ENCODE measurements around the gene CA5B.
"Not testable (repeated sequence)": the region's sequence is repeated elsewhere in the genome, so short reads cannot be mapped to it uniquely, and the experiment has no call there.

The CA5B gene

DNA sequence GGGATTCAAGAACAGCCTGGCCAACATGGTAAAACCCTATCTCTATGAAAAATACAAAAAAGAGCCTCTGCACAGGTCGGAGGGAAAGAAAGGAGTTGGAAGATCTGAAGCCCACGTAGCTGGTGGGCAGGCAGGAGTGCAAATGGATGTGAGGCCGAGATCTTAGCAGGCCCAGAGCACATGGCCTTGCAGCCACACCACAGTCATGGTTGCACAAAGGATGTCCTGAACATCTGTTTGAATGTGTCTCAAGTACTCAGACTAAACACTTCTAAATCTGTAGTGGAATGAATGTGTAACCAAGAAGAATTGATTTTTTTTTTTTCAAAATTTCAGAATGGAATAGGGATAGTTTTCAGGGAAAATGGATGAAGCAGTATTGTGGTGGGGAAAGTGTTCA, 10.8 kb downstream of the CA5B start:
- no peak for DNase-seq

DNA sequence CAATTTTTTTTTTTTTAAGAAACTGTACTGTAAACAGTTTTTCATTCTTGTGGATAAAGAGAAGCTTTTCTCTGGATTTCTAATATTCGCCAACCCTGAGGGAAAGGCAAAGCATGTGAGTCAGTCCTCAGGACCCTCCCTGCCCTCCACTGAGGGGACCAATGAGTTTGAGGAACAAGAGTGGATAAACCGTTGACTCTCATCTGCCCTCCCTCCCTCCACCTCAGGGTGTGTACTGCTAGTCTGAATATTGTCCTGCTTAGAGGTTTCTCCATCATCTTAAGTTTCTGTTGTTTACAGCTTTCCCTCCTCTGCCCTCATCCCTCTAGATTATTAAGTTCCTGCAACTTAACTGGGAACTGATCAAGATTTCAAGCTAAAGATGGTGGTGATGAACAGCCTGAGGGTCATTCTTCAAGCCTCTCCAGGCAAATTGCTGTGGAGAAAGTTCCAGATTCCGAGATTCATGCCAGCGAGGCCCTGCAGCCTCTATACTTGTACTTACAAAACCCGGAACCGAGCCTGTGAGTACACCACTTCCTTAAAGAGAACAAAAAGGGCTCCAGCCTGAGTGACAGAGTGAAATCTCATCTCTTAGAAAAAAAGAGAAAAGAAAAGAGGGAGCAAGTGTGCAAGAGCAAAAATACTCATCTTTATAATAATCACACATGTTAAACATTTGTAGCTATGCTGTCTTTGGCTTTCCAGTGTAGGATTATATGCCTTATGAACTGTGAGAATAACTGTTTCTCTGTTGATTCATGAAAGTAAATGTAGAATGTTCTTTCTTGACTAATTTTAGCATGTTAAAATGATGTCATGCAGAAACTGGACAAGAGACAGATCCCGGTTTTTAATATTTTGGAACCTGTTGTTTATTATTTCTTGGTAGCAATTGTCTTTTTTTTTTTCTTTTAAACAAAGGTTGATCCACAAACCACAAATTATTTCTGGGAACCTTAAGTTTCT, 11.9 kb downstream of the CA5B start:
- DNase-seq = peak in 12 of 51 donors; percentile 0 to 4 (median 1)

DNA sequence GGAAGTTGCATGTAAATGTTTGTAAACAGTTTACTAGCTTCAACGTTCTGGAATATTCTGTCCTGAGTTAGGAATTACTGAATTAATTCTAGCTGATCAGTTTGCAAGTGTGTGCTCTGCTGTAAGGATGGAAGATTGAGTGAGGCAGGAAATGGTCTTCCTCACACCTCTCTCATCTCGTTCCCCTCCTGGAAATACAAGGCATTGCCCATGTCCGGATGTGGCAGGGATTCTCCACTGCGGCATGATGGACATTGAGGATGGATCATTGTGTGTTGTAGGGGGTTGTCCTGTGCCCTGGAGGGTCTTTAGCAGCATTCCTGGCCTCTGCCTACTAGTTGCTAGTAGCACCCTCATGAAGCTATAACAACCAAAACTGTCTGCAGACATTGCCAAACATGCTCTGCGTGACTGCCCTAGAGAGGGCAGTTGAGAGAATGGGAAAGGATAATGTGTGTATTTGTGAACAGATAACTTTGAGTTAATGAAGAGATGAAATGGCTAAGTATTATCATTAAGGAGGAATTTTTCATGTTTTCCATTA, 12.6 kb downstream of the CA5B start:
- DNase-seq = peak in 1 of 51 donors; percentile 2

DNA sequence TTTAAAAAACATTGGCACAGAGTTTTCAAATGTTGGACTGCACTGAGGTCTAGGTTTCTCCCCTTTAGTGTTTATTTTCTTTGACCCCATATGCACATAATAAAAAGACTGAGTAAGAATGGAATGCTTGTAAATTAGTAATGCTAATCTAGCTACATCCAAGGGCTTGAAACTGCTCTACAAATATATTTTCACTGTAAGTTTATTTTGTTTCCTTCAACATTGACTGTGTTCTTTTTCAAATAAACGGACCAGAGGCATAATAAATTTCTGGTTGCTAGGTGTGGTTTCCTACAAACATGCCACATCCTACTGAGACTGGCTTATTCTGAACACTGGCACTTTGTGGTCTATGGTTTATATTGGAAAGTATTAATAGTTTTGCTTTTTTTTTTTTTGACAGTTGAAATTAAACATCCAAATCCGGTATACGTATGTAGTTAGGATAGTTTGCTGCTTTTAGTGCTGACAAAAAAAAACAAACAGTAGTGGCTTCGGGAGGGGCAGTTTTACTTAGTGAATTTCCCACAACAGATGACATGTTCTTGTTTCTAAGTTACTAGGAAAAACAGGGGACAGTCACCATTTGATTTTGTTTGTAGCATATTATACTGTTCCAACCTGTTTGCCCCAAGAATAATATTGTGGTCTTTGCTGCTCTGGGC, 13.2 kb downstream of the CA5B start:
- no peak for DNase-seq

DNA sequence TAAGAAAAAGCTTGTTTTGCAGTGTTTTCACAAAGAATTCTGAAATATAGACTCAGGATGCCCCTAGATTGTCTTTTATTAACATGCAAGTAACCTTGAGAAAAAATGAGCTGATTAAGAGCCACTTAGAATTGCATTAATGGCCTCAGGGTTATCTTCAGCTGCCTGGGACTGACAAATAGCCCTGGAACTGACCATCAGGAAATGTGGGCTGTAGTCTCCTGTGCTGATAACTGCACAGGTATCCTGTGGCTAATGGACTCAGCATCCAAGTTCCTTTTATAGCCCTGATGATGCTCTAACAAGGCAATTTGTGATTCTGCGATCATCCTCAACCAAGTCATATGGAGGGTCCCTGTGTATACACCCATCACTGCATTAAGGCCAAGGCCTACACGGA, 17.0 kb downstream of the CA5B start:
- no peak for DNase-seq

DNA sequence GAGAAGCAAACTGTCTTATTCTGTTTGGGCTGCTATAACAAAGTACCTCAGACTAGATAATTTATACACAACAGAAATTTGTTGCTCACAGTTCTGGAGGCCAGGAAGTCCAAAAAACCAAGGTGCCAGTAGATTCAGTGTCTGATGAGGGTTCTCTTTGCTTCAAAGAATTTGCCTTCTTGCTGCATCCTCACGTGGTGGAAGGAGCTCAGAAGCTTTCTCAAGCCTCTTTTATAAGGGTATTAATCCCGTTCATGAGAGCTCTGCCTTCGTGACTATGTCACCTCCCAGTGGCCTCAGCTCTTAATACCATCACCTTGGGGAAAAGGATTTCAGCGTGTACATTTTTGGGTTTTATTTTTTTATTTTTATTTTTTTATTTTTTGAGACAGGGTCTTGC, 20.1 kb downstream of the CA5B start:
- DNase-seq = no peak

DNA sequence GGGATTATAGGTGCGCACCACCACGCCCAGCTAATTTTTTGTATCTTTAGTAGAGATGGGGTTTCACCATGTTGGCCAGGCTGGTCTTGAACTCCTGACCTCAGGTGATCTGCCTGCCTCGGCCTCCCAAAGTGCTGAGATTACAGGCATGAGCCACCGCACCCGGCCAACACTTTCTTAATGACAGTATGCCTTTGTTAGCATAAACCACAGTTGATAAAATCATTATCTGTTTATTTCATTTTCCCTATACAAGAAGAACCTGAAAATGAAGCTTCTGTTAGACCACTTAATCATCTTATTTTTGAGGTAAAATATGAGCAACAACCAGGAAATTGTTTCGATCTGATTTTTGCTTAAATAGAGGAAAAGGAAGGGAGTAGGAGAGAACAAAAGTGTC, 21.8 kb downstream of the CA5B start:
- not testable (repeated sequence) for DNase-seq

DNA sequence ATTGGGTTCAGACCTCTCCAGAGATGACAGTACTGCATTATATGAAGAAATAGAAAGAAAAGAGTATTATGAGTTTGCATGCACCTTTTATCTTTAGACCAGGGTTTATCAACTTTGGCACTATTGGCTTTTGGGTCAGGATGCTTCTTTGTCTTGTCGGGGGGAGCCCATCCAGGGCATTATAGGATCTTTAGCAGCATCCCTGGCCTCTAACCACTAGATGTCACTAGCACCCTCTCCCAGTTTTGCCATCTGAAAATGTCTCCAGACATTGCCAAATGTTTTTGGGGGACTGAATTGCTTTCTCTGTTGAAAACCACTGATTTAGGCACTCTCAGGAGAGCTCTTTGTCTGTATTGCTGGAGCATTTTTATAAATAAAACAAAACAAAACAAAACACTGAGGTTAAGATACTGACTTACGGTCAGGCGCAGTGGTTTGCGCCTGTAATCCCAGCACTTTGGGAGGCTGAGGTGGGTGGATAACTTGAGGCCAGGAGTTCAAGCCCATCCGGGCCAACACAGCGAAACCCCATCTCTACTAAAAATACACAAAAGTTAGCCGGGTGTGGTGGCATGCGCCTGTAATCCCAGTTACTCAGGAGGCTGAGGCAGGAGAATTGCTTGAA, 23.6 kb downstream of the CA5B start:
- DNase-seq = peak in 17 of 51 donors; percentile 0 to 30 (median 5)

DNA sequence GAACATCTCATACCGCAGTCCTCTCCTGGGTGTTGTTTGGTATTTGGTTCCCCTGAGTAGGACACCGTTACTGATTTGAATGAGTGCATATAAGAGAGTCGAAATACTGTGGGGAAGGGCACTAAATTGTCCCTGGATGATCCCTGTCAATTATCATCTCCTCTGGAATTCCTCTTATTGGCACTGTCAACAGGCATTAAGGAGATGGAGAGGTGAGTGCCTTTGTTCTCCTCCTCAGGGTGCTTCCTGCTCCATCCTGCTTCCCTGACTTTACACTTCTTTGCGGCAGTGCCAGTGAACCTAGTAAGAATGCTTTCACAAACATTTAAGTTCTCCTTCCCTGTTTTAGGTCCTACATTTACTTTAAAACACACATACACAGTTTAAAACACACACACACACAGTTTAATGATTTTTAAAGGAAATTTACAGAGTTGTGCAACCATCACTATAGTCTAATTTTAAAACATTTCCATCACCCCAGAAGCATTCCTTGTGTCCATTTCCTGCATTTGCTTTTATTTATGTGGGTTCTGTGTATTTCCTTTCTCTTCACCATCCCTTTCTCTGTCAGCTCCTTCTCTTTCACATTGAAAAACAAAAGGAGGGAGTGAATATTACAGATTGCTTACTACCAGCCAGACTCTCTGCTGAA, 31.4 kb downstream of the CA5B start:
- no peak for DNase-seq

DNA sequence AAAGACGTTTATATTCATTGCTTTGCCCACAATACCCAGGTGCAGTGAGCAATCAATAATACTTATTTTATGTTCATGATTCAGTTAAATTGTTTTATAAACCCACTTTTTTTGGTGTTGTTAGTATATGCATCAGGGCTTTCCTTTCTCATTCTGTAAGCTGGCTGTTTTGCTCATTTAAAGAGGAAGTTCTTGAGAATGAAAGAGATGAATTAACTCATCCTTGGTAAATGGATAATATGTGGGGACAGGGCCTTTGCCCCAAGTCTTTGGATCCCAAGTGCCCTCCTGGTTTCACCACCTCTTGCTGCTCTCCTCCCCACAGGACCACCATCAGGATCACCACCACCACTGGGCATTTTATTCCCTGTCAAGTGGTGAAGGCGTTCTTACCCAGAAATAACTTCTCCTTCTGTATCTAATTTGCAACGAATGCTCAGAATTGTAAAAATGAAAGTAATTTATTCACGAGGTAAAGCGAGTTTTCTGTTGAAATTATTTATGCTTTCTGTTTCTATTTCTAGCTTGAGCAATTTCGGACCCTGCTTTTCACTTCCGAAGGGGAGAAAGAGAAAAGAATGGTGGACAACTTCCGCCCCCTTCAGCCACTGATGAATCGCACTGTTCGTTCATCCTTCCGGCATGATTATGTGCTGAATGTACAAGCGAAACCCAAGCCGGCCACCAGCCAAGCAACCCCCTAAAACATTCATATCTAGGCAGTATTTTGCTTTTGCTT, 44.1 kb downstream of the CA5B start:
- DNase-seq = no peak

DNA sequence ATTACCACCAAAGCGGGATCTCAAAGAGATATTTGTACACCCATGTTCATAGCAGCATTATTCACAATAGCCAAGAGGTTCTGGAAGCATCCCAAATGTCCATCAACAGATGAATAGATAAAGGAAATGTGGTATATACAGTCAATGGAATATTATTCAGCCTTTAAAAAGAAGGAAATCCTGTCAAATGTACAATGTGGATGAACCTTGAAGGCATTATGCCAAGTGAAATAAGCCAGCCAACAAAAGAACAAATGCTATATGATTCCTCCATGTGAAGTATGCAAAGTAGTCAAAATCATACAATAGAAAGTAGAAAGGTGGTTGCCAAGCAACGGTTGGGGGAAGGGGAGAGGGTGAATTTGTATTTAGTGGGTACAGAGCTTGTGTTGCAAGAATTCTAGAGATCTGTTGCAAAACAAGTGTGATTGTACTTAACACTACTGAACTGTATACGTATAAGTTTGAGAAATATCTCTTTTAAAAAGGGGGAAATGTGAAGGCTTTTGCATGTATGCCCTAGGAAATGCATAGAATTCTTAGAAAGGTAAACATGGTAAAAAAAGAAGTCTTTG, 47.2 kb downstream of the CA5B start:
- no peak for DNase-seq

DNA sequence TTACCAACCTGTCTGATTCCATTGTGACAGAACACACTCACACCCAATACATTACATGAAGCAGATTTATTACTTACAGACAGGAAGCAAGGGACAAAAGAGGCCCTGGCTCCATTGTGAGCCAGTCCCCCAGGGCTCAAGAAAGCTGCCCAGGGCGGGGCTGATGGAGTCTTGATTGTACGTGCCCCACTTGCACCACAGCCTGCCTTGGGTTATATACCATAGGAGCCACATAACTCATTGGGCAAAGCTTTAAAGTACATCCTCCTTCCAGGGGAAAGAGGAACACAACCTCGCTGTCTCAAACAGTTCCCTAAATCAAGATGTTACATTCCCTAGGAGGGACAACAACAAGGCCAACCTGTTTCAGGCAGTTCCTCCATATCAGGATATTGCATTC, 48.8 kb downstream of the CA5B start:
- no peak for DNase-seq

DNA sequence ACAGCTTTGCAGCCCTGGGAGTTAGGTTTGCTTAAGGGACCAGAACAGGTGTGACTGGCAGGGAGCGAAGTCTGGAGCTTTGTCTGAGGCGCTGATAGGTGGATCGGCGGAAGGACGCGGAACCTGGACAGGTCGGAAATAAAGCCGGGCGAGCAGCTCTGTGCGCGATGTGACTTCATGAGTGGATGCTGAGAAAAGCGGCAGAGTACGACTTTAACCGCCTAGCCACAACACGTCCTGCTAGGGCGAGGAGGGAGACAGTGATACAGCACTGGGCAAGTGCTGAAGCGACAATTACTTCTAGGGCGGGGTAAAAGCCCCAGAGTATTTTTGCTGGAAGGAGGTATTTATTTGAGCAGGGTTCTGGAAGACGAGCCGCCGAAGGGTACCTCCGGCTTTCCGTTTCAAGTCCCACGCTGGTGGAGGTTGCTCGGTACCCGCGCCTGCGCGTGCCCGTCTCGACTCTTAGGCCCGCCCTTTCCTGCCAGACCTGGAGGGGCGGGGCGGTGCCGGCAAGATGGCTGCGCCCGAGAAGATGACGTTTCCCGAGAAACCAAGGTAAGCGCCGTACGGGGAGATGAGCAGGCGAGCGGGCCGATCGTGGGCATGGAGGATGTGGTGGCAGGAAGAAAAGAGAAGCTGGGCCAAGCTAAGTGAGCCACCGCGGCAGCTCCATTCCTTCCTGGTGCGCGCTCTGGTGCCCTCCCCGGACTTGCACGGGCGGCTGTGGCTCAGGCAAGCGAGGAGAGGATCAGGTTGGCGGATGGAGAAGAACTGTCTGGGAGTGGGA, 52.1 kb downstream of the CA5B start, which contains the start of gene ZRSR2:
ZRSR2 (plus strand) TSS at position 506 of the 790 bp plus-strand sequence; CDS start at position 518, 12 bp downstream.
- peak; percentile 8 to 91 (median 67) for DNase-seq

DNA sequence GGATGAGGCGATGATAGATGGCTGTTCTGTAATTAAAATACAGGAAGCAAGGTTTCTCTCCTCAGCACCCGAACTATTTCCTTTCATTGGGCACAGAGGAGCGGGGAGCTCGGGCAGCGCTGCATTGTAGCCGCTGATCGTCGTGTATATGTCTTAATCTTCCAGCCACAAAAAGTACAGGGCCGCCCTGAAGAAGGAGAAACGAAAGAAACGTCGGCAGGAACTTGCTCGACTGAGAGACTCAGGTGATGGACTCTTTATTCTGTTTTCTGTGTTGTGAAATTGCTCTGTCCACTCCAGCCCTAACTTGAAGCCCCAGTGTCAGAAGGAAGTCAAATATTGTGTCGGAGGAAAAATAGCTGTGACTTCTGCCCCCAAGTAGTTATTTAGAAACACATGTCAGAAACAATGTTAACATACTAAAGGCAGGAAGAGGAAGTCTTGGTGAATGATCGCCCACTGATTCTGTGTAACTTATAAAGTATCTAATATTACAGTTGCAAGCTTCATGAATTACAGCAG, 52.8 kb downstream of the CA5B start:
- peak in 2 of 51 donors; percentile 50 to 53 for DNase-seq

DNA sequence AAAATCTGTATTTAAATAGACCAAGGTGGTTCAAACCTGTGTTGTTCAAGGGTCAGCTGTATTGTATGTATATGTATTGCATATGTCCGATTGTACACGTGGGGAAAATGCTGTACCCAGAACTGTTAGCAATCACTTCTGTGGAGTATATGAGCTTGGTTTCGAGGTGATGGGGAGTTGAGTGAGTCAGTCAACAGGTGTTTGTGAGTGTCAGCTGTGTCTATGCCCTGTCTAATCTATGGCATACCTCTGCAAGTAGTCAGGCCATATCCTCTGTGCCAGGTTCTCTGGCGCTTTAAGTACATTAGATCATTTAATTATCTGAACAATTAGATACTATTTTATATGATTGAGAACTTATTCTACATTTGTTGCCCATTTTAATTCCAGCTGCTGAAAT, 59.6 kb downstream of the CA5B start:
- no peak for DNase-seq

DNA sequence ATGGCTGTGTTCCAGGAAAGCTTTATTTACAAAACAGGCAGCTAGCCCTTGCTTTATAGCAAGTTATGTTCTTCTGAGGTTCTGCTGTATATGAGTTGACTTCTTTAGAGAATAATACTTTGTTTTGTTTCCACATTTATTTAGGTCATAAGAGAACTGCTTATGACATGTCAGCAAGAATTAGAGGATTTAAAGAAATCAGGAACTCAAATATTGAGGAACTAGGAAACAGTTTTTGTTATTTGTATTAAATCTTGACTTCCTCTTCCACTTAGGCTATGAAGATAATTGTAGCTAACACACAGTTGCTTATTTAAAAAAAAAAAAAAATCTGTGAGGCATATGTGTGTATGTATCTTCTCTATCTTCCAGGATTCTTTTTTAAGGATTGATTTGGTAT, 66.5 kb downstream of the CA5B start:
- DNase-seq = no peak

DNA sequence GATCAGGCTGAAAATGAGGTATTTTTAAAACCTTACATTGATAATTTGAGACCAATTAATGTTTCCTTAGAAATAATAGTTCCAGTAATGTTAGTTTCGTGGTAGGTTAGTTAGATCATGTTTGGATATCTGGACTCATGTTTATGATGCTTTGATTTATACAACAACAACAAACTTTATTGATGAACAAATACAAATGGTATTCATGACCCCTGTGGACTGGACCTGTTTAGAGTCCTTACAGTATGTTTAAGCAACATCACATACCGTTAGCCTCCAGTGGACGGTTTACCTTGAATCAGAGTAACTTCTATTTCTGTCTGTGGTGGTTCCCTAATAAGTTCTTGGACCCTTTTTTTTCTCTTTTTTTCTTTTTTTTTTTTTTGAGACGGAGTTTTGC, 70.2 kb downstream of the CA5B start:
- no peak for DNase-seq

DNA sequence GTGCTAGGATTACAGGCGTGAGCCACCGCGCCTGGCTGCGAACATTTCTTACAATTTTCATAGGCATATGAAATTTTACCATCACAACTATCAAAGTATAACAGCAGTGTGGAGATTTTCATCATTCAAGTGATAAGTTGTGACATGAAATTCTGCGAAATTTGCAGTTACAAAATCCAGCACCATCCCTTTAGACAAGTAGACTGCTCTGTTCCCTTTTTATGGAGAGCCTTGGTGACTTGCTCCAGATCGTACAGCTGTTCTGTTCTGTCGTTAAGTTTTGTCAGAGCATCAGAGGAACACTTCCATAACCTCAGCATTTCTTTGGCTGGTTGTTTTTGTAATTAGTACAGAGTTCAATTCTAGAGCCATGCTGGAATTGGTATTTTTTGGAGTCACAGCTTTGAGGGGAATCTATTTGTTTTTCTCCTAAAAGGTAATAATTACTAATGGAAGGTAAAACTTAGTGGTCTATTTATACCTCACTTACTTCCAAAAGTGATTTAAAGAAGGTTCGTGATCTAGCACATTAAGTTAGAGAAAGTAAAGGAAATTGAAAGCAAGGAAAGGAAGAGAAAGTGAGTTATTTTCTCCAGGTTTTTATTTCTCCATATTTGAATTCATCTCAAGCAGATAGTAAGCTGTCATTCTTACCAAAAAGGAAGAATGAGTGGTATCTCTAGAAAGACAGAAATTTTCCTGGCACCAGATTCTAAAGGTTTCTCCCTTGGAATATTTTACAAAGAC, 74.3 kb downstream of the CA5B start:
- no peak for DNase-seq
